GM21786 (cell line): Measurements from ENCODE around the gene ITCH.
"Not testable (repeated sequence)": the region's sequence is repeated elsewhere in the genome, so short reads cannot be mapped to it uniquely, and the experiment has no call there.

Source experiments
- ATAC-seq: cut with Tn5 transposase; IDR thresholded peaks from one replicate; pipeline ENCODE4 v1.9.1; 2021; ENCODE audit not compliant: unreplicated experiment

The ITCH gene

GRCh38 chr20:34343458-34344211 is 19.4 kb upstream of the ITCH start:
- no peak for ATAC-seq

- no peak for ATAC-seq
These were observed 18.8 kb upstream of the ITCH start for GRCh38 chr20:34344238-34344637.

GRCh38 chr20:34345402-34345736 is 17.7 kb upstream of the ITCH start:
- ATAC-seq, result no peak

- not testable (repeated sequence) for ATAC-seq
These were observed 17.1 kb upstream of the ITCH start for GRCh38 chr20:34345839-34346532.

- not testable (repeated sequence) for ATAC-seq
These were observed 16.6 kb upstream of the ITCH start for GRCh38 chr20:34346533-34346865.

GRCh38 chr20:34347571-34347970 is 15.5 kb upstream of the ITCH start:
- no peak for ATAC-seq

GRCh38 chr20:34350095-34350494 is 13.0 kb upstream of the ITCH start:
- ATAC-seq, result no peak

GRCh38 chr20:34353467-34353866 is 9.6 kb upstream of the ITCH start:
- not testable (repeated sequence) for ATAC-seq

GRCh38 chr20:34355427-34355826 is 7.6 kb upstream of the ITCH start:
- ATAC-seq, result no peak

- ATAC-seq, result not testable (repeated sequence)
These were observed 3.3 kb upstream of the ITCH start for GRCh38 chr20:34359729-34360128.

GRCh38 chr20:34362502-34363061 is 491 bp upstream of the ITCH start:
- ATAC-seq, result peak; percentile 5

GRCh38 chr20:34363465-34364222 is 571 bp downstream of the ITCH start:
- ATAC-seq, result peak; percentile 27

- no peak for ATAC-seq
These were observed 1.1 kb downstream of the ITCH start for GRCh38 chr20:34364223-34364506.

GRCh38 chr20:34365765-34366213 is 2.7 kb downstream of the ITCH start:
- ATAC-seq, result peak; percentile 47

- no peak for ATAC-seq
These were observed 4.1 kb downstream of the ITCH start for GRCh38 chr20:34367155-34367554.

GRCh38 chr20:34367911-34368310 is 4.8 kb downstream of the ITCH start:
- not testable (repeated sequence) for ATAC-seq

- ATAC-seq, result no peak
These were observed 5.5 kb downstream of the ITCH start for GRCh38 chr20:34368547-34368946.

- ATAC-seq, result no peak
These were observed 6.2 kb downstream of the ITCH start for GRCh38 chr20:34369265-34369664.

- ATAC-seq, result no peak
These were observed 7.0 kb downstream of the ITCH start for GRCh38 chr20:34370062-34370461.

GRCh38 chr20:34373445-34373844 is 10.4 kb downstream of the ITCH start:
- no peak for ATAC-seq

- no peak for ATAC-seq
These were observed 11.2 kb downstream of the ITCH start for GRCh38 chr20:34374209-34374760.
